ENCODE data around the gene PADI6.
A peak's percentile ranks its signal among the peaks of the same experiment; 100 is the strongest.
"Not testable (repeated sequence)": the region's sequence is repeated elsewhere in the genome, so short reads cannot be mapped to it uniquely, and the experiment has no call there.

The PADI6 gene

DNA sequence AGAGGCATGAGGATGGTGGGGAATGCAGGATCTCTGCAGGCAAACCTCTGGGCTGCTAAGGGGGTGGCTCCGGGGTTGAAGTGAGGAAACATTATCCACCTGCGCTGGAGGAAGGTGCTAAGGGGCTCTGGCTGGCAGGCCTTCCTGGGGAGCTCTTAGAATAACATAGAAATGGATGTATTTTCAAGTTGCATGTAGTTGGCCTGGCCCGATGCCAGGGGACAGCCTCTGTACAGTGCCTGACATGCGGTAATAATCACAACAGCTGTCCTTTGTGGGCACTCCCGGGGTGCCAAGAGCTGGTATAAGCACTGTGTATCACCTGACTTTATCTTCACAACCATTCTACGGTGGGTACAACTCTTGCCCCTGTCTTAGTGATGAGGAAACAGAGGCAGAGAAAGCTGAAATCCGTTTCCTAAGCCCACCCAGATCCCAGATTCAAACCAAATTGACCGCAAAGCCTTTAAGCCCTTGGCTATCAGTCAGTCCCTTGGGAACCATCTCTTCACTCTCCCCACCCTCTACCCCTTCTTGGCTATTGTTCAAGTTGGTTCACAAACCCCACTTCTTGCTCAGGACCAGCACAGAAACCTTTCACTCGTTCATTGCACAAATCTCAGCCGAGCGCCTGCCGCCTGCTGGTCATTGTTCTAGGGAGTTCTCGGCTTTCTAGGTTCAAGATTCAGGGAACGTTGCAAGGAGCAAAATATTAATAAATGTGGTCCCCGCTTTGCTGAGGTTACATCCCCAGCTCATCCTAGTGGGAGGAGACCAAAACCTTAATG, 33.1 kb upstream of the PADI6 start:
- TF ChIP-seq, protein P1, sequence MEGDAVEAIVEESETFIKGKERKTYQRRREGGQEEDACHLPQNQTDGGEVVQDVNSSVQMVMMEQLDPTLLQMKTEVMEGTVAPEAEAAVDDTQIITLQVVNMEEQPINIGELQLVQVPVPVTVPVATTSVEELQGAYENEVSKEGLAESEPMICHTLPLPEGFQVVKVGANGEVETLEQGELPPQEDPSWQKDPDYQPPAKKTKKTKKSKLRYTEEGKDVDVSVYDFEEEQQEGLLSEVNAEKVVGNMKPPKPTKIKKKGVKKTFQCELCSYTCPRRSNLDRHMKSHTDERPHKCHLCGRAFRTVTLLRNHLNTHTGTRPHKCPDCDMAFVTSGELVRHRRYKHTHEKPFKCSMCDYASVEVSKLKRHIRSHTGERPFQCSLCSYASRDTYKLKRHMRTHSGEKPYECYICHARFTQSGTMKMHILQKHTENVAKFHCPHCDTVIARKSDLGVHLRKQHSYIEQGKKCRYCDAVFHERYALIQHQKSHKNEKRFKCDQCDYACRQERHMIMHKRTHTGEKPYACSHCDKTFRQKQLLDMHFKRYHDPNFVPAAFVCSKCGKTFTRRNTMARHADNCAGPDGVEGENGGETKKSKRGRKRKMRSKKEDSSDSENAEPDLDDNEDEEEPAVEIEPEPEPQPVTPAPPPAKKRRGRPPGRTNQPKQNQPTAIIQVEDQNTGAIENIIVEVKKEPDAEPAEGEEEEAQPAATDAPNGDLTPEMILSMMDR (IDR thresholded peaks at IDR 0.05; ENCODE audit: insufficient read depth, missing control alignments), result peak; percentile 10
- FAIRE-seq, result no peak
- no peak for DNase-seq (ENCODE audit: insufficient read length, low spot score)

DNA sequence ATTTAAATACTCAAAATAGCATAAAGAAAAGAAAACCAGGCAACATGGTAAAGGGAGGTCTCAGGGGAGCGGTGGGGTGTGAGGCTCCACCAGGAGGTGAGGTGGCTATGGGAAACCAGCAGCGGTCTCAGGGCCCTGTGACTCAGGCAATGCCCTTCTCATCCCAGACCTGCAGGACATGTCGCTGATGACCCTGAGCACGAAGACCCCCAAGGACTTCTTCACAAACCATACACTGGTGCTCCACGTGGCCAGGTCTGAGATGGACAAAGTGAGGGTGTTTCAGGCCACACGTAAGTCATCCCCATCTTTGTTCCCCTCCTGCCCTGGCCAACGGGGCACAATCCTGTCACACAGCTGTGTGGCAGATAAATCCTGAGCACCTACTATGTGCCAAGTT, 32.5 kb upstream of the PADI6 start:
- TF ChIP-seq, protein P1 (IDR thresholded peaks at IDR 0.05; ENCODE audit: insufficient read depth, missing control alignments), result no peak
- FAIRE-seq (no peak), DNase-seq (ENCODE audit: insufficient read length, low spot score) (no peak)

DNA sequence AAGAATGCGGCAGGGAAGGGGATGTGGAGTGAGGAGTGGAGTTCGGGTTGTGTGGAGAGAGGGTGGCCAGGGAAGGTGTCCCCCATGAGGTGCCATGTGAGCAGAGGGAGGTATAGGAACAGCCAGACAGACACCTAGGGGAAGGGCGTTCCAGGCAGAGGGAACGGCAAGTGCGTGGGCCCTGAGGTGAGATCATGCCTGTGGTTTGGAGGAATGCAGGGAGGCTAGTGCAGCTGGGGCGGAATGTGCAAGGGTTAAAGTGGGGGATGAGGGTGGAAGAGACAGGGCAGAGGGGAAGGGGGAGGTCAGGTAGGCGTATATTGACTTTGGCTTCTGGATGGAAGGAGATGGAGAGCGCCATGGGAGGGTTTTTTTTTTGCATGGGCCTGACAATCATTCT, 31.6 kb upstream of the PADI6 start:
- FAIRE-seq, result no peak
- DNase-seq (ENCODE audit: insufficient read length, low spot score), result no peak
- TF ChIP-seq, protein P1 (IDR thresholded peaks at IDR 0.05; ENCODE audit: insufficient read depth, missing control alignments), result no peak

DNA sequence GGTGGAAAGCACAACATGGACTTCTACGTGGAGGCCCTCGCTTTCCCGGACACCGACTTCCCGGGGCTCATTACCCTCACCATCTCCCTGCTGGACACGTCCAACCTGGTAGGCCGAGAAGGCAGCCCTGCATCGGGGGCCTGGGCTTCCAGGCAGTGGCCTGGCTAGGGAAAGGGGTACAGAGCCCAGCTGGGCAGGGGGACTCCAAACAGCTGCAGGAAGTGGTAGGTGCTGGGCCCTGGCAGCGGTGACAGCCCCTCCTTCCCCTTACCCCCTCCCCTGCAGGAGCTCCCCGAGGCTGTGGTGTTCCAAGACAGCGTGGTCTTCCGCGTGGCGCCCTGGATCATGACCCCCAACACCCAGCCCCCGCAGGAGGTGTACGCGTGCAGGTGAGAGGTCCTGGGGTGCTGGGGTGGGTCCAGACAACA, 30.0 kb upstream of the PADI6 start:
- no peak for FAIRE-seq
- TF ChIP-seq, protein P1 (IDR thresholded peaks at IDR 0.05; ENCODE audit: insufficient read depth, missing control alignments), result no peak
- DNase-seq (ENCODE audit: insufficient read length, low spot score), result no peak

DNA sequence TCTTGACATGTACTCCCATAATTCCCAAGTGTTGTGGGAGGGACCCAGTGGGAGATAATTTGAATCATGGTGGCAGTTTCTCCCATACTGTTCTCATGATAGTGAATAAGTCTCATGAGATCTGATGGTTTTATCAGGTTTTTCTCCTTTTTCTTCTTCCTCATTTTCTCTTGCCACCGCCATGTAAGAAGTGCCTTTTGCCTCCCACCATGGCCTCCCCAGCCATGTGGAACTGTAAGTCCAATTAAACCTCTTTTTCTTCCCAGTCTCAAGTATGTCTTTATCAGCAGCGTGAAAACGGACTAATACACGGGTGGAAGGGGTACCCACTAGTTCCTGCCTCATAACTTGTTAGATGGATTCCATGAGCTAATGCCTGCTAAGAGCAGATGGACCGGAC, 26.5 kb upstream of the PADI6 start:
- not testable (repeated sequence) for DNase-seq (ENCODE audit: insufficient read length, low spot score); FAIRE-seq

DNA sequence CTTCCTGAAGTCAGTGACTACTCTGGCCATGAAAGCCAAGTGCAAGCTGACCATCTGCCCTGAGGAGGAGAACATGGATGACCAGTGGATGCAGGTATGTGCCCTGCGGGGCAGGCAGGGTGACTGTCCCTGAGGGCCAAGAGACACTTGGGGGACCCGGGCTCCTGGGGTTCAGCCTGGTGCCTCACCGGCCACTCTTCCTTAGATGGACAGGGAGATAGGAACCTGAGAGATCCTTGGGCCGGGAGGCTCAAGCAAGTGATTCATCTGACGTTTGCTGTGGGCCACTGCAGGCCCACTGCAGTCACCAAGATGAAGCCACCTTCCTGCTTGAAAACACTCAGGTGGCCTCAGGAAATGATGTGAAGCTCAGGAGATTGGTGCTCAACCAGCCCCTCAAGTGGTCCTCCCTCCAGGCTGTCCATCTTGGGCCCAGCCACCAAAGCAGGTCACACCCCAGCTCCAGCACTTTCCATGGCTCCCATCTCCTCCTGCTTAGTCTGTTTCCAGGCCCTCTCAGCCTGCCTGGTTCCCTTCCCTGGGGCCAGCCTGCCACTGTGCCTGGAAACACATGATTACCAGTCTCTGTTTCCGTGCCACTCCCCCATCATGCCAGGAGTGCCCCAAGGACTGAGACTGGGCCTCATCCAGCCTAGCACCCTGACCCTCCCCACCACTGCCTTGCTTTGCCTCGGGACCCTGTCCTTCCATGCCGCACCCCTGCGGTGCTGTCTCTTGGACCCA, 25.8 kb upstream of the PADI6 start:
- no peak for FAIRE-seq

DNA sequence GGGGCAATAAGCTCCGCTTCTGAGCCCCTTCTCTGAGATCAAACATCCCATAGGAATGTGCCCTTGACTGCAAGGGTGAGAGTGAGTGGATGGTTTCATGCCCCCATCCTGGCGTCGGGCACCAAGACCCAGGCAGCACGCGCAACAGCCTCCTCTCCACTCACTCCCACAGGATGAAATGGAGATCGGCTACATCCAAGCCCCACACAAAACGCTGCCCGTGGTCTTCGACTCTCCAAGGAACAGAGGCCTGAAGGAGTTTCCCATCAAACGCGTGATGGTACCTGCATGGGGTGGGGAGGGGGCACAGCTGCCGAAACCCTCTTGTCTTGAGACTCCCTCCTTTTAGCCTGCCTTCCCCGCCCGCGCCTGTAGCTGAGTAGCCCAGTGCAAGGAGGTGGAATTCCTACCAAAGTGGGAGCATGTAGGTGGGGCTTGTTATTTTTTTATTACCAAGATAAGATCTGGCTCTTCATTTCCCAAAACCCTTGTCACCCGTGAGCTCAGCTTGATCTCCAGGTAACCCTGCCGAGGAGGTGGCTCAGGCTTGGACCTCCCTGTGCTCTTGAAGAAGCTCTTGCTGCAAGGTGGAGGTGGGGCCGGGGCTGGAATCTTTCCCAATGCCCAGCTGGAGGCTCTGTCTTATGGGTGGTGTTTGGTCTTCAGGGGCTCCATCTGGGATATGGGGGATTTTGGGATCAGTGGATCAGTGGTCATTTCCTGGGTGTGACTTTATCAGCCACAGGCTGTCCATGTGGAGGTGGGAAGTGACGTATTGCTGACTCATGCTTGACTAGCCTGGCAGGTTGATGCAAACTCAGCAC, 24.0 kb upstream of the PADI6 start:
- FAIRE-seq, result no peak
- TF ChIP-seq, protein P1 (IDR thresholded peaks at IDR 0.05; ENCODE audit: insufficient read depth, missing control alignments), result no peak

More for the DNA sequence above, 25.8 kb upstream of the PADI6 start:
- DNase-seq (ENCODE audit: insufficient read length, low spot score), result no peak
- TF ChIP-seq, protein P1 (IDR thresholded peaks at IDR 0.05; ENCODE audit: insufficient read depth, missing control alignments), result no peak

More for the DNA sequence above, 24.0 kb upstream of the PADI6 start:
- DNase-seq (ENCODE audit: insufficient read length, low spot score), result no peak

Measured in D721Med (cell line).